OCI-LY7 (cell line): Measurements from ENCODE around the gene MAP7D2. TPM values are rescaled to one million over a fixed set of nuclear protein-coding genes. Genes with fewer than 3 reads are reported as not detected.

ENCODE experiments used
- BruUV-seq: library from RNA; stranded (reverse); fragments of 400-500 nt; replicated peaks from 2 replicates; lab custom pipeline; 2021; lab: Mats Ljungman, UMichigan
- CTCF ChIA-PET: fragments of 300-600 bp; sonication (Branson Sonifier 250); formaldehyde crosslinking; loops from one replicate; lab custom pipeline; 2022; ENCODE audit warnings: antibody characterized with exemption; ENCODE audit not compliant: unreplicated experiment; lab: Charles Lee
- POLR2A ChIA-PET: fragments of 300-600 bp; sonication (Branson Sonifier 250); formaldehyde crosslinking; loops from one replicate; lab custom pipeline; 2022; ENCODE audit warnings: antibody characterized with exemption; lab: Charles Lee
- DNase-seq: peaks from one replicate; pipeline ENCODE4 v3.0.0-alpha.2; 2015; ENCODE audit warnings: low spot score
- H2AFZ ChIP-seq: fragments of 200-600 bp; sonication (generic), shearing (Covaris generic); 2 replicates; pipeline ENCODE4 v1.6.1; 2014; ENCODE audit warnings: mild to moderate bottlenecking, antibody characterized with exemption, low read length, moderate library complexity
- H3K27ac ChIP-seq: fragments of 200-600 bp; sonication (generic); 2 replicates; pipeline ENCODE4 v1.5.1; 2014; ENCODE audit warnings: mixed run types, low read depth, mild to moderate bottlenecking, moderate library complexity, low read length, inconsistent platforms; ENCODE audit not compliant: poor library complexity, severe bottlenecking
- H3K36me3 ChIP-seq: fragments of 200-600 bp; sonication (generic); 2 replicates; pipeline ENCODE4 v1.6.1; 2014; ENCODE audit warnings: mild to moderate bottlenecking, antibody characterized with exemption, low read length, moderate library complexity, mixed read lengths; ENCODE audit not compliant: insufficient read depth
- H3K4me1 ChIP-seq: fragments of 200-600 bp; sonication (generic); 2 replicates; pipeline ENCODE4 v1.5.1; 2014; ENCODE audit warnings: mild to moderate bottlenecking, low read length; ENCODE audit not compliant: insufficient read depth, poor library complexity, severe bottlenecking
- H3K4me2 ChIP-seq: fragments of 200-600 bp; sonication (generic); 2 replicates; pipeline ENCODE4 v1.6.1; 2014; ENCODE audit warnings: mild to moderate bottlenecking, low read length
- H3K4me3 ChIP-seq: fragments of 200-600 bp; sonication (generic); 2 replicates; pipeline ENCODE4 v1.5.1; 2014; ENCODE audit warnings: mild to moderate bottlenecking, low read depth, low read length; ENCODE audit not compliant: poor library complexity, severe bottlenecking
- H3K79me2 ChIP-seq: fragments of 200-600 bp; sonication (generic); 2 replicates; pipeline ENCODE4 v1.6.1; 2016; ENCODE audit warnings: low read depth, mild to moderate bottlenecking, low read length, moderate library complexity, mixed read lengths; ENCODE audit not compliant: insufficient read depth
- H3K9me2 ChIP-seq: fragments of 200-600 bp; sonication (generic); 2 replicates; pipeline ENCODE4 v1.6.1; 2016; ENCODE audit warnings: mild to moderate bottlenecking, low read length, mixed read lengths; ENCODE audit not compliant: insufficient read depth
- H3K9me3 ChIP-seq: fragments of 200-600 bp; sonication (generic); 2 replicates; pipeline ENCODE4 v1.6.1; 2014; ENCODE audit warnings: mild to moderate bottlenecking, mixed run types, low read length, mixed read lengths
- H4K20me1 ChIP-seq: fragments of 200-600 bp; sonication (generic); 2 replicates; pipeline ENCODE4 v1.6.1; 2014; ENCODE audit warnings: mild to moderate bottlenecking, antibody characterized with exemption, low read length, moderate library complexity, mixed read lengths; ENCODE audit not compliant: insufficient read depth
- CTCF ChIP-seq: fragments of 200-600 bp; sonication (generic); conservative IDR thresholded peaks from 2 replicates; pipeline ENCODE4 v1.5.1; 2014; ENCODE audit warnings: mild to moderate bottlenecking, antibody characterized with exemption, low read length, moderate library complexity, mixed read lengths
- EZH2phosphoT487 ChIP-seq: fragments of 200-600 bp; sonication (generic); IDR thresholded peaks from 2 replicates; pipeline ENCODE4 v1.6.1; 2018; ENCODE audit warnings: low read depth, borderline replicate concordance, mild to moderate bottlenecking, mixed run types, antibody characterized with exemption, low read length, moderate library complexity, mixed read lengths
- intact Hi-C: fragments of 100-400 bp; cut with micrococcal nuclease; formaldehyde crosslinking; loops from one replicate; pipeline ENCODE4 v1.10.0; 2022; ENCODE audit not compliant: unreplicated experiment
- total RNA-seq, 2 experiments: library from RNA; depleted of rRNA in 1 of 2; stranded (reverse); fragments of >200 nt in 1 of 2; shearing (Covaris generic) in 1 of 2; gene quantifications; 2 replicates each; pipeline ENCODE4 v1.2.3, GENCODE V29; 2014 to 2022

Gene MAP7D2
- total RNA-seq, 2 experiments from 2014 or later = 0.13 TPM; not detected in 1

GRCh38 chrX:20005883-20006282 lies 110.8 kb downstream of the MAP7D2 start:
- H3K27ac ChIP-seq = no peak overlapping the region
- no peak overlapping the region for H3K4me3 ChIP-seq
- H3K36me3 ChIP-seq = no peaks in the 10 kb centered on the region
- BruUV-seq = no TSS peak
- TF ChIP-seq CTCF = no peak
- no peak for TF ChIP-seq EZH2phosphoT487
- H3K9me2 ChIP-seq = no peaks in the 10 kb centered on the region
- H3K9me3 ChIP-seq = no peaks in the 10 kb centered on the region
- no peaks in the 10 kb centered on the region for H4K20me1 ChIP-seq
- no peak overlapping the region for H3K4me2 ChIP-seq
- H3K4me1 ChIP-seq = peaks cover 8% of the 10 kb centered on the region
- H3K79me2 ChIP-seq = no peaks in the 10 kb centered on the region
- DNase-seq = no peak
- POLR2A ChIA-PET = no interaction called here
- CTCF ChIA-PET = no interaction called here
- no peak overlapping the region for H2AFZ ChIP-seq
- intact Hi-C loops = no loop called here

- H3K27ac ChIP-seq = no peak overlapping the region
- no TSS peak for BruUV-seq
- H3K4me1 ChIP-seq = peaks cover 8% of the 10 kb centered on the region
- no peak for DNase-seq
- POLR2A ChIA-PET = interaction anchor here (1.0 kb wide), 1 partner anchor 8 kb away, joined by 3 read pairs; no protein-coding TSS in a partner anchor
- intact Hi-C loops = no loop called here
- H3K9me3 ChIP-seq = no peaks in the 10 kb centered on the region
- no peak overlapping the region for H2AFZ ChIP-seq
- no peaks in the 10 kb centered on the region for H3K9me2 ChIP-seq
- H3K4me2 ChIP-seq = no peak overlapping the region
- H3K36me3 ChIP-seq = no peaks in the 10 kb centered on the region
- TF ChIP-seq EZH2phosphoT487 (no peak), CTCF (no peak)
- no peaks in the 10 kb centered on the region for H4K20me1 ChIP-seq
- H3K79me2 ChIP-seq = no peaks in the 10 kb centered on the region
- H3K4me3 ChIP-seq = no peak overlapping the region
- CTCF ChIA-PET = no interaction called here
These were observed 115.1 kb downstream of the MAP7D2 start for GRCh38 chrX:20001588-20001987.

- Histone ChIP-seq H3K4me2 (peak overlapping the region; percentile 75), H3K9me2 (no peaks in the 10 kb centered on the region), H3K27ac (no peak overlapping the region), H4K20me1 (no peaks in the 10 kb centered on the region), H3K4me3 (peak overlapping the region; percentile 60), H3K9me3 (no peaks in the 10 kb centered on the region), H3K36me3 (no peaks in the 10 kb centered on the region), H3K4me1 (peaks cover 18% of the 10 kb centered on the region), H3K79me2 (peaks cover 6% of the 10 kb centered on the region; the same call in 1 of the 2 replicates), H2AFZ (peak overlapping the region; percentile 96)
- TF ChIP-seq EZH2phosphoT487 = no peak
- TF ChIP-seq CTCF = 0 out of 2 replicates have a peak, but pooled peaks have one; percentile 12
- POLR2A ChIA-PET = interaction anchor here (0.6 kb wide), 1 partner anchor 1891 kb away, joined by 3 read pairs; no protein-coding TSS in a partner anchor
- CTCF ChIA-PET = no interaction called here
- peak; percentile 8 for DNase-seq
- no TSS peak for BruUV-seq
- intact Hi-C loops = loop anchor here (1.0 to 5.0 kb wide), 4 partner anchors 73 to 444 kb away; no protein-coding TSS in a partner anchor
These were observed 125.4 kb downstream of the MAP7D2 start for GRCh38 chrX:19991350-19991718.
